Activated B cell treated with CpG ODN at 0.5 μM for 24 hours (primary cell): ENCODE measurements around the gene WDPCP. TPM values are rescaled to one million over a fixed set of nuclear protein-coding genes. Genes with fewer than 3 reads are reported as not detected.

Experiments
- ATAC-seq: fragments of 200-7000 bp; cut with Tn5 transposase; one replicate; pipeline ENCODE4 v1.10.0; 2021; ENCODE audit warnings: low read depth, mild to moderate bottlenecking, moderate library complexity
- CTCF ChIA-PET: fragments of 350-600 bp; sonication (Branson Sonifier 250); formaldehyde crosslinking; loops from one replicate; lab custom pipeline; 2021; ENCODE audit warnings: antibody characterized with exemption; lab: Charles Lee
- POLR2A ChIA-PET: fragments of 350-600 bp; sonication (Branson Sonifier 250); formaldehyde crosslinking; loops from one replicate; lab custom pipeline; 2021; ENCODE audit warnings: antibody characterized with exemption; lab: Charles Lee
- DNase-seq: peaks from one replicate; pipeline ENCODE4 v3.0.0; 2022
- H3K27ac Mint-ChIP-seq: one replicate; pipeline ENCODE4 v1.8.0; 2020; ENCODE audit warnings: mixed read lengths
- H3K27me3 Mint-ChIP-seq: one replicate; pipeline ENCODE4 v1.8.0; 2021; ENCODE audit warnings: mixed read lengths
- H3K36me3 Mint-ChIP-seq: one replicate; pipeline ENCODE4 v1.8.0; 2021; ENCODE audit warnings: low read depth, mixed read lengths
- H3K4me1 Mint-ChIP-seq: one replicate; pipeline ENCODE4 v1.8.0; 2021; ENCODE audit warnings: mixed read lengths
- H3K4me3 Mint-ChIP-seq: one replicate; pipeline ENCODE4 v1.8.0; 2020; ENCODE audit warnings: mild to moderate bottlenecking, mixed read lengths
- H3K9me3 Mint-ChIP-seq: one replicate; pipeline ENCODE4 v1.8.0; 2020; ENCODE audit warnings: mixed read lengths
- CTCF ChIP-seq: fragments of 200-600 bp; IDR thresholded peaks from one replicate; pipeline ENCODE4 v1.8.0; 2022; ENCODE audit warnings: antibody characterized with exemption, mild to moderate bottlenecking
- intact Hi-C: fragments of 100-400 bp; cut with micrococcal nuclease; formaldehyde crosslinking; loops from one replicate; pipeline ENCODE4 v1.15.1; 2024
- total RNA-seq: library from RNA; stranded (reverse); gene quantifications from 2 replicates; pipeline ENCODE4 v1.2.3, GENCODE V29; 2022

The WDPCP gene
- total RNA-seq, 1 donor from 2014 or later, result 12.9 TPM

GRCh38 chr2:63465633-63466032, 122.6 kb downstream of the WDPCP start:
- CTCF ChIA-PET, result no interaction called here
- no peaks in the 10 kb centered on the region for H3K27me3 Mint-ChIP-seq

GRCh38 chr2:63463142-63463541, 125.1 kb downstream of the WDPCP start:
- Mint-ChIP-seq H3K9me3 (peaks cover 12% of the 10 kb centered on the region), H3K4me3 (no peak overlapping the region), H3K4me1 (no peaks in the 10 kb centered on the region), H3K27me3 (no peaks in the 10 kb centered on the region), H3K27ac (no peak overlapping the region), H3K36me3 (peaks cover 54% of the 10 kb centered on the region)
- no peak for ATAC-seq
- TF ChIP-seq CTCF, result no peak
- CTCF ChIA-PET, result no interaction called here
- POLR2A ChIA-PET, result no interaction called here
- intact Hi-C loops, result no loop called here
- no peak for DNase-seq

More at GRCh38 chr2:63465633-63466032, 122.6 kb downstream of the WDPCP start:
- POLR2A ChIA-PET, result no interaction called here
- no peak overlapping the region for H3K4me3 Mint-ChIP-seq
- DNase-seq (no peak), ATAC-seq (no peak)
- H3K9me3 Mint-ChIP-seq, result peaks cover 17% of the 10 kb centered on the region
- intact Hi-C loops, result no loop called here
- TF ChIP-seq CTCF, result no peak
- H3K4me1 Mint-ChIP-seq, result no peaks in the 10 kb centered on the region
- peaks cover 49% of the 10 kb centered on the region for H3K36me3 Mint-ChIP-seq
- H3K27ac Mint-ChIP-seq, result no peak overlapping the region

- POLR2A ChIA-PET, result no interaction called here
- intact Hi-C loops, result no loop called here
These were observed 141.6 kb downstream of the WDPCP start for GRCh38 chr2:63446658-63447057.

DNA sequence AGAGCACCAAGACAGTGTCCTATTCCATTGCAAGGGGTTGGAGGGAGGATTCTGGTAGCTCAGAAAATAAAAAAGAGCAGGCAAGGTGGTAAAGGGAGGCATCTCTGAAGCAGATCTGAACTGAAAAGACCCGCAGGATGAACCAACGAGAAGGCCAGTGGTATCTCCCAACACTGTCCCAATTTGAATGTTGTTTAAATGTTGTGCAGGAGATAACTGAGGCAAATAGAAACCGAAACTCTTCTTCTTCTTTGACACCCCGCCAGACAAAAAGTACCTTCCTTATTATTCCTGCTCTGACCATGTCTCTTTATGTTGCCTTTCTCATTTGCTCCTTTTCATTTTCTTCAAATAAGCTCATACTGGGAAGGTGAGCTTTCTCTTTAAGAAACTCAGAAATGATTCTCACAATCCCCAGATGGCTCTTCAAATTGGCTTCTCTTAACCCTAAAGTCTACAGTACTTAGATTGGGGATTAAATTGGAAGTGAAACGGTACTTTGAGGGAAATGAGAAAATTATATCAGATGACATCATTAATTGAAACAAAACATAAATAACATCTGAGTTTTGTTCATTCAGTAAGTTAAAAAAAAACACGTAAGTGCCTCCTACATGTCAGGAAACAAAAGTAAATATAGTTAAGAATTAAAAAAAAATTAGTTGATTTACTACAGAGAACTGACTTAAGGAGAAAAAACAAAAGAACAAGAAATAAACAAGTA, 143.6 kb downstream of the WDPCP start:
- Mint-ChIP-seq H3K36me3 (peaks cover 11% of the 10 kb centered on the region), H3K4me3 (no peak overlapping the region), H3K9me3 (peaks cover 3% of the 10 kb centered on the region), H3K27me3 (no peaks in the 10 kb centered on the region), H3K27ac (no peak overlapping the region), H3K4me1 (no peaks in the 10 kb centered on the region)
- intact Hi-C loops, result no loop called here
- ChIA-PET CTCF (no interaction called here), POLR2A (no interaction called here)
- ATAC-seq (no peak), DNase-seq (no peak)
- TF ChIP-seq CTCF, result no peak

More at GRCh38 chr2:63446658-63447057, 141.6 kb downstream of the WDPCP start:
- TF ChIP-seq CTCF, result no peak
- DNase-seq (no peak), ATAC-seq (no peak)
- no peaks in the 10 kb centered on the region for H3K4me1 Mint-ChIP-seq
- peaks cover 18% of the 10 kb centered on the region for H3K36me3 Mint-ChIP-seq
- CTCF ChIA-PET, result no interaction called here
- peaks cover 3% of the 10 kb centered on the region for H3K9me3 Mint-ChIP-seq
- H3K27me3 Mint-ChIP-seq, result no peaks in the 10 kb centered on the region
- H3K27ac Mint-ChIP-seq, result no peak overlapping the region
- no peak overlapping the region for H3K4me3 Mint-ChIP-seq

DNA sequence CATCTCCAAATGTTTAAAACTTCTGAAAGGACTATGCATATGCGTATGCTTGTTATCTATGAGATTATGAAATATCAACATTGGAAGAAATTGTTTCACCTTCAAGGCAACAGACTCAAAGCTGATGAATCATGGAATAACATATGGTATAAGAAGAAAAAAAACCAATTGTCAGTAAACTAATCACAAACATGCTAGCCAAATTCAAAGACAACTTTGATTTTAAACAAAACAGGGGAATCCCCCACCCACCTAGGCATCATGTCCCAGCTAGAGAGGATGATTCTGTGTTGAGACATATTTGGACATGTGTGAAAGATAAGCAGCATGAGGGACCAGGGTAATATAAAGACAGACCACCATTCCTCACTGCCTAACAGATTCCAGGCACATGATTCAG, 147.7 kb downstream of the WDPCP start:
- CTCF ChIA-PET, result no interaction called here
- Mint-ChIP-seq H3K27ac (no peak overlapping the region), H3K4me3 (no peak overlapping the region), H3K9me3 (no peaks in the 10 kb centered on the region), H3K36me3 (peaks cover 7% of the 10 kb centered on the region), H3K27me3 (no peaks in the 10 kb centered on the region), H3K4me1 (no peaks in the 10 kb centered on the region)
- ATAC-seq (no peak), DNase-seq (no peak)
- intact Hi-C loops, result no loop called here
- POLR2A ChIA-PET, result no interaction called here
- no peak for TF ChIP-seq CTCF
